Aorta (tissue), 5 donors: ENCODE results near the gene ICE1. TPM values are rescaled to one million over a fixed set of nuclear protein-coding genes. Genes with fewer than 3 reads are reported as not detected.

Experiments
- ATAC-seq: fragments of 200-7000 bp; cut with Tn5 transposase; one replicate; pipeline ENCODE4 v1.9.1; 2022; ENCODE audit warnings: moderate library complexity; ENCODE audit not compliant: low FRiP score
- DNase-seq, 2 donors: peaks; one replicate each; pipeline ENCODE4 v3.0.0-alpha.2; 2020
- H3K27ac ChIP-seq, 2 donors: one replicate each; pipeline ENCODE4 v1.5.1; 2013; ENCODE audit warnings: low read length in 2 of 2, mild to moderate bottlenecking in 2 of 2, moderate library complexity in 2 of 2, control low read depth in 1 of 2, inconsistent platforms in 1 of 2, low read depth in 1 of 2
- H3K27me3 ChIP-seq, 2 donors: one replicate each; pipeline ENCODE4 v1.6.1; 2013; ENCODE audit warnings: control low read depth in 1 of 2, low read length in 1 of 2, mild to moderate bottlenecking in 1 of 2, moderate library complexity in 1 of 2; ENCODE audit not compliant: insufficient read depth in 2 of 2, control insufficient read depth in 1 of 2
- H3K36me3 ChIP-seq, 2 donors: one replicate each; pipeline ENCODE4 v1.6.1; 2013; ENCODE audit warnings: control low read depth in 1 of 2, low read length in 1 of 2, mild to moderate bottlenecking in 1 of 2; ENCODE audit not compliant: insufficient read depth in 2 of 2, control insufficient read depth in 1 of 2
- H3K4me1 ChIP-seq, 2 donors: one replicate each; pipeline ENCODE4 v1.6.1; 2013; ENCODE audit warnings: low read length in 2 of 2, control low read depth in 1 of 2, mild to moderate bottlenecking in 1 of 2, moderate library complexity in 1 of 2; ENCODE audit not compliant: insufficient read depth in 2 of 2, control insufficient read depth in 1 of 2
- H3K4me3 ChIP-seq, 2 donors: one replicate each; pipeline ENCODE4 v1.5.1; 2013; ENCODE audit warnings: low read length in 2 of 2, control low read depth in 1 of 2, mild to moderate bottlenecking in 1 of 2
- H3K9me3 ChIP-seq: one replicate; pipeline ENCODE4 v1.6.1; 2013; ENCODE audit warnings: mild to moderate bottlenecking, low read length; ENCODE audit not compliant: control insufficient read depth
- WGBS, 2 donors: extraction: QIAGEN DNeasy Blood & Tissue Kit; methylation state at CpG; one replicate each; pipeline ENCODE4 v1.1.7; 2013; 5-methylcytosine and 5-hydroxymethylcytosine counted together
- intact Hi-C, 2 donors: fragments of 100-400 bp; cut with DNase I; formaldehyde crosslinking; loops; one replicate each; pipeline versions ENCODE4 v1.14.2 to v1.15.0; 2022
- polyA plus RNA-seq, 2 donors: library from polyadenylated mRNA; stranded (reverse); fragments of 200-250 nt; gene quantifications; one replicate each; pipeline ENCODE4 v1.2.3, GENCODE V29; 2013
- total RNA-seq, 2 donors: library from RNA; stranded (reverse); fragmentation: NEBNext Ultra II Directional; extraction: Animal tissue kit (Norgen Biotek cat#: 25700); gene quantifications; one replicate each; pipeline ENCODE4 v1.2.1, GENCODE V29; 2021
- donor health status: healthy with polysubstance abuse.
- donor health status: Bipolar disorder and iron deficiency.
- donor health status: DM: no; HTN: no; CAD: no.
- donor health status: DM: no; HTN: no; CAD: no.
- donor health status: DM: yes; HTN: yes; CAD: no.

ICE1 gene
- total and polyA plus RNA-seq, 4 donors = 3.8 to 35.0 (median 18.4) TPM

DNA sequence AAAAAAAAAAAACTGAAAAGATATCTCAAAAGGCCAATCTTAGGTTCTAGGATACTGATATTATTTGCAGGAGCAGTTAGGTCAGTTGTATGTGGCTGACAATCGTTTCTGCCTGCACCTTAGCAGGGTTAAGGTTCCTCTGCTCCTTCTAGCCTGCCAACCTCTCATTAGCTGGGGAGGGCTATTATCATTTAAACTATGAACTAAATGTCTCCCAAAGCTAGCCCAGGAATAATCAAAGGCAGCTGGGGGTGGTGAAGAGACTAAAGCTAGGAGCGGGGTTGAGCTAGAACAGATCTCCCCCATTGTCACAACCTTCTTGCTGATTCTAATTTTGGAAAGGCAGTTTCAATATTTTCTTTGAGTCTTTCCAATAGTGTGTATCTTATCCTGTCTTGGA, 99.9 kb downstream of the ICE1 start:
- Histone ChIP-seq H3K4me1 (no peaks in the 10 kb centered on the region), H3K36me3 (no peaks in the 10 kb centered on the region), H3K27ac (no peak overlapping the region), H3K27me3 (no peaks in the 10 kb centered on the region), H3K4me3 (no peak overlapping the region), H3K9me3 (no peaks in the 10 kb centered on the region)
- WGBS, 2 donors = 87 to 88% methylated on average over 2 of the region's 2 CpGs
- DNase-seq (no peak), ATAC-seq (no peak)
- intact Hi-C loops = no loop called here

DNA sequence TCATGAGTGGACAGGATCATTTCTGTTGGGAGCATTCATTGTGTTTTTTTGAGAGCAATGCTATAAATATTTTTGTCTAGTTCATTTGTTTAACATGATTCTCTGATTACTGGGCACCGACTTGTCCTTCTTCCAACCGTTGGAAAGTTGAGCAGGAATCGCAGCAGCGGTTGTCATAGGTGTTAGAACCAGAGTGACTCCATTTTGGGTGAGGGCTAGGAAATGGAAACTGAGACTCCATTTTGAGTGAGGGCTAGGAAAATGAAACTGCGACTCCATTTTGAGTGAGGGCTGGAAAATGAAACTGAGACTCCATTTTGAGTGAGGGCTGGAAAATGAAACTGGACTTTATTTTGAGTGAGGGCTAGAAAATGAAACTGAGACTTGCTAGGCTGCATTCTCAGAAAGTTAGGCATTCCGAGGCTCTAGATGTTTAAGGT, 100.6 kb downstream of the ICE1 start:
- Histone ChIP-seq H3K36me3 (no peaks in the 10 kb centered on the region), H3K4me1 (no peaks in the 10 kb centered on the region), H3K9me3 (no peaks in the 10 kb centered on the region), H3K27ac (no peak overlapping the region), H3K4me3 (no peak overlapping the region), H3K27me3 (no peaks in the 10 kb centered on the region)
- WGBS, 2 donors = 87 to 91% methylated on average over 6 of the region's 6 CpGs
- ATAC-seq = no peak
- intact Hi-C loops = no loop called here
- DNase-seq = no peak

- no peak overlapping the region for H3K27ac ChIP-seq
- WGBS, 2 donors = 91 to 92% methylated on average over 3 of the region's 3 CpGs
- ATAC-seq (no peak), DNase-seq (no peak)
- intact Hi-C loops = no loop called here
- H3K36me3 ChIP-seq = no peaks in the 10 kb centered on the region
- H3K4me1 ChIP-seq = no peaks in the 10 kb centered on the region
- no peak overlapping the region for H3K4me3 ChIP-seq
- no peaks in the 10 kb centered on the region for H3K9me3 ChIP-seq
- no peaks in the 10 kb centered on the region for H3K27me3 ChIP-seq
Measured at GRCh38 chr5:5524327-5524726, 101.8 kb downstream of the ICE1 start.

- 81 to 86% methylated on average over 5 of the region's 5 CpGs for WGBS, 2 donors
- Histone ChIP-seq H3K4me3 (no peak overlapping the region), H3K27me3 (no peaks in the 10 kb centered on the region), H3K4me1 (no peaks in the 10 kb centered on the region), H3K36me3 (no peaks in the 10 kb centered on the region), H3K9me3 (no peaks in the 10 kb centered on the region), H3K27ac (no peak overlapping the region)
- intact Hi-C loops = no loop called here
- no peak for DNase-seq
- ATAC-seq = no peak
Measured at GRCh38 chr5:5531371-5531770, 108.9 kb downstream of the ICE1 start.

DNA sequence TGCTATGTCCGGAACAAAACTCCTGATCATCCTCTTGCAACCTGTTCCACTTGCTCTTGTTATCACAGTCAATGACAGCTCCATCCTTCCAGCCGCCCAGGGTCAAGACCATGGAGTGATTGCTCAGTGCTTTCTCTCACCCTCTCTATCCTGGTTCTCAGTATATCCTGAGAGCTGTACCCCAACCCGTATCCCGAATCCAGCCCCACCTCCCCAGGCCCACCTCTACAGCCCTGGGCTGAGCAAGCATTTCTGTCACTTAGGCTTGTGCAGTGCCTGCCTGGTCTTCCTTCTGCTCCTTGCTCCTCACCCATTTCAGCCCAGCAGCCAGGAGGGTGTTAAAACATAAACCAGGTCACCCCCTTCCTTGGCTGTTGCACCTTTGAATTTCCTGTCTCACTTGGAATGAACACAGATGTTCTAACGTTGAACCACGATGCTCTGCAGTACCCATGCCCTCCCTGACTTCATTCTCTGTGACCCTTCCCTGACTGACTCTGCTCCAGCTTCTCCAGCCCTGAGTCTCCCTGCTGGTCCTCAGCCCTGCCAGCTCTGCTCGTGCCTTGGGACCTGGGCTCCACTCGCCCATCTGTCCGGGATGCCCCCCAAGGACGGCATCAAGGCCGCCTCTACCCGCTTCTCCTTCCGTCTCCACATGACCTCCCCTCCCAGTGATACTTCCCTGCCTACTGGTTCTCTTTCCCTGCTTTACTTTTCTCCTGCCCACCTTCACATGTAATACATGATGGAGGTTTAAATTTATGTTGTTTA, 110.0 kb downstream of the ICE1 start:
- Histone ChIP-seq H3K27me3 (no peaks in the 10 kb centered on the region), H3K4me3 (no peak overlapping the region), H3K4me1 (no peaks in the 10 kb centered on the region), H3K36me3 (no peaks in the 10 kb centered on the region), H3K27ac (no peak overlapping the region), H3K9me3 (no peaks in the 10 kb centered on the region)
- ATAC-seq = no peak
- no peak for DNase-seq
- intact Hi-C loops = no loop called here
- WGBS, 2 donors = 78 to 82% methylated on average over 13 of the region's 13 CpGs

DNA sequence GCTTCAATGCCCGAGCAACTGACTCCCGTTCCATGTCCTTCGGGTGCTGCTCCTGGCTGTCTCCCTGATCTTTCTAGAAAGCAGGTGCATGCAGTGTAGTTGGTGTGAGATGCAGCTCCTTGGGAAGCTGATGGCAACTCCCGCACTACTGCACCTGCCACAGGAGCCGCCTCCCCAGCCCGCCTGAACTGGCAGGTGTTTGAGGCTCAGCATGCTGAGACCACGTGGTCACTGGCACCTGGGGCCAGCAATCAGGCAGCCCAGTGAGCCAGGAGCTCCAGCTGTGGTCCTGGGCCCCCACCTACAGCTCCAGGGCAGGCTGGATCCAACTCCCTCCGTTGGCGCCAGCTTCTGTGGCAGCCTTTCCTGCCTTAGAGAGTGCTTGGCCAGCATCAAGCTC, 111.5 kb downstream of the ICE1 start:
- DNase-seq (no peak), ATAC-seq (no peak)
- Histone ChIP-seq H3K36me3 (no peaks in the 10 kb centered on the region), H3K27me3 (no peaks in the 10 kb centered on the region), H3K4me1 (no peaks in the 10 kb centered on the region), H3K9me3 (no peaks in the 10 kb centered on the region), H3K27ac (no peak overlapping the region), H3K4me3 (no peak overlapping the region)
- WGBS, 2 donors = 79 to 80% methylated on average over 9 of the region's 9 CpGs
- intact Hi-C loops = no loop called here

- H3K36me3 ChIP-seq = no peaks in the 10 kb centered on the region
- no peaks in the 10 kb centered on the region for H3K9me3 ChIP-seq
- ATAC-seq (no peak), DNase-seq (no peak)
- no peaks in the 10 kb centered on the region for H3K4me1 ChIP-seq
- intact Hi-C loops = no loop called here
- no peak overlapping the region for H3K4me3 ChIP-seq
- WGBS, 2 donors = 93 to 95% methylated on average over 4 of the region's 4 CpGs
- no peaks in the 10 kb centered on the region for H3K27me3 ChIP-seq
- no peak overlapping the region for H3K27ac ChIP-seq
Measured at GRCh38 chr5:5534333-5534732, 111.9 kb downstream of the ICE1 start.

DNA sequence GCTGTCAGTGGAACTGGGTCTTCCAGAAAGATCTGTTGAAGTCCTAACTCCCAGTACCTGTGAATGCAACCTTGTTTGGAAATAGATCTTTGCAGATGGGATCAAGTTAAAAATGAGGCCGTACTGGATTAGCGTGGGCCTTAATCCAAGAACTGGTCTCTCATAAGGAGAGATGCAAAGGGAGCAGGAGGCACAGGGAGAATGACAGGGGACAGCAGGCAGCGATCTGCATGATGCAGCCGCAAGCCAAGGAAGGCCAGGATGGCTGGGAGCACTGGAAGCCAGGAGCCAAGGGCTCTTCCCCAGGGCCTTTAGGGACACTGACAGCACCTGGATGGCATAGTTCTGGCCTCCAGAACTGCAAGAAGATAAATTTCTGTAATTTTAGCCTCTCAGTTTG, 114.4 kb downstream of the ICE1 start:
- Histone ChIP-seq H3K4me1 (no peaks in the 10 kb centered on the region), H3K36me3 (no peaks in the 10 kb centered on the region), H3K4me3 (no peak overlapping the region), H3K27ac (no peak overlapping the region), H3K9me3 (no peaks in the 10 kb centered on the region), H3K27me3 (no peaks in the 10 kb centered on the region)
- no peak for ATAC-seq
- intact Hi-C loops = no loop called here
- no peak for DNase-seq
- WGBS, 2 donors = 89% methylated on average over 4 of the region's 4 CpGs

- intact Hi-C loops = no loop called here
- 84 to 92% methylated on average over 8 of the region's 8 CpGs for WGBS, 2 donors
- no peak for ATAC-seq
- DNase-seq = no peak
- H3K4me3 ChIP-seq = no peak overlapping the region
- no peaks in the 10 kb centered on the region for H3K9me3 ChIP-seq
- no peak overlapping the region for H3K27ac ChIP-seq
- no peaks in the 10 kb centered on the region for H3K27me3 ChIP-seq
- no peaks in the 10 kb centered on the region for H3K4me1 ChIP-seq
- H3K36me3 ChIP-seq = no peaks in the 10 kb centered on the region
Measured at GRCh38 chr5:5537426-5537825, 114.9 kb downstream of the ICE1 start.
